Large intestine (tissue), 3 donors: ENCODE results near the gene ARPC1A. TPM values are rescaled to one million over a fixed set of nuclear protein-coding genes. Genes with fewer than 3 reads are reported as not detected.
"Not testable (repeated sequence)": the region's sequence is repeated elsewhere in the genome, so short reads cannot be mapped to it uniquely, and the experiment has no call there.

Experiments used
- DNase-seq, 2 donors: peaks; one replicate each; pipeline versions ENCODE4 v3.0.0 to v3.0.0-alpha.2; 2013
- H3K27ac ChIP-seq: one replicate; pipeline ENCODE4 v1.5.1; 2013; ENCODE audit warnings: low read length
- H3K27me3 ChIP-seq: 2 replicates; pipeline ENCODE4 v1.6.1; 2013; ENCODE audit warnings: low read length; ENCODE audit not compliant: control insufficient read depth, insufficient read depth
- H3K36me3 ChIP-seq: 2 replicates; pipeline ENCODE4 v1.6.1; 2013; ENCODE audit warnings: low read length; ENCODE audit not compliant: control insufficient read depth, insufficient read depth
- H3K4me1 ChIP-seq: one replicate; pipeline ENCODE4 v1.6.1; 2013; ENCODE audit warnings: low read length; ENCODE audit not compliant: control insufficient read depth, insufficient read depth
- H3K4me3 ChIP-seq: one replicate; pipeline ENCODE4 v1.5.1; 2013; ENCODE audit warnings: low read length
- H3K9me3 ChIP-seq: one replicate; pipeline ENCODE4 v1.6.1; 2013; ENCODE audit warnings: mild to moderate bottlenecking, low read depth, low read length, moderate library complexity; ENCODE audit not compliant: control insufficient read depth
- WGBS: methylation state at CpG from one replicate; pipeline ENCODE4 v1.1.5; 2013; ENCODE audit warnings: low lambda C conversion rate; ENCODE audit not compliant: insufficient coverage; 5-methylcytosine and 5-hydroxymethylcytosine counted together
- polyA plus RNA-seq: library from polyadenylated mRNA; unstranded; fragments of 120-200 nt; gene quantifications from one replicate; pipeline ENCODE4 v1.2.1, GENCODE V29; 2013

Gene ARPC1A
- polyA plus RNA-seq, 1 donor, result 188 TPM

DNA sequence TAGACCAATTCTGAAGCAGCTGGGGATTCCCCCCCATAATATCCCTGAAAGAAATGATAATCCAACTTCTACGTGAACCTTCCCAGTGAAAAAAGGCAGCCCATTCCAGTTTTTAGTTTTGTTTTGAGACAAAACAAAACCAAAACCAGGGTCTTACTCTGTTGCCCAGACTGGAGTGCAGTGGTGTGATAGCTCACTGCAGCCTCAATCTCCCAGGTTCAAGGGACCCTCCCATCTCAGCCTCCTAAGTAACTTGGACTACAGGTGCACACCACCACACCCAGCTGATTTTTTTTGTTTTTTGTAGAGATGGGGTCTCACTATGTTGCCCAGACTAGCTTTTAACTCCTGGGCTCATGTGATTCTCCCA lies 12.5 kb upstream of the ARPC1A start:
- Histone ChIP-seq H3K9me3 (peaks cover 5% of the 10 kb centered on the region), H3K4me1 (no peaks in the 10 kb centered on the region), H3K4me3 (no peak overlapping the region), H3K27ac (no peak overlapping the region), H3K36me3 (no peaks in the 10 kb centered on the region), H3K27me3 (no peaks in the 10 kb centered on the region)
- no peak for DNase-seq
- WGBS, result no CpG with 5 or more reads among the region's 1 CpG

DNA sequence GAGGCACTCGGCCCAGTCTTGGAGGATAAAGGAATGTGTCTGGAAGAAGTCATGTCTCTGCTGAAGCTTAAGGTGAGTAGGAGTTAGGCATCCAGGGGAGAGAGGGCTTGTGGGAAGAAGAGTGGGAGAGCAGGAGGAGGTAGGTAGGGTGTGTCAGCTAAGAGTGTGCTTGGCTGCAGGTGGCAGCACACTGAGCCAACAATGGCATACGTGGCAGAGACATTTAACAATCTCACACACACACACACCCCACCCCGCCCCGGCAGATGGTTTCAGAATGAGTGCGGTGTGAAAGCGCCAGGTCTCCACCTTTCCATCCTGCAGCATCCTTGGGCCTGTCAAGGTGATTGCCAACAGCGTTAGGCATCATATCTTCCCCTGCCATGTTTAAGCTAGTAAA lies 11.2 kb upstream of the ARPC1A start:
- DNase-seq, result peak in 1 of 2 donors; percentile 58
- no CpG with 5 or more reads among the region's 7 CpGs for WGBS

DNA sequence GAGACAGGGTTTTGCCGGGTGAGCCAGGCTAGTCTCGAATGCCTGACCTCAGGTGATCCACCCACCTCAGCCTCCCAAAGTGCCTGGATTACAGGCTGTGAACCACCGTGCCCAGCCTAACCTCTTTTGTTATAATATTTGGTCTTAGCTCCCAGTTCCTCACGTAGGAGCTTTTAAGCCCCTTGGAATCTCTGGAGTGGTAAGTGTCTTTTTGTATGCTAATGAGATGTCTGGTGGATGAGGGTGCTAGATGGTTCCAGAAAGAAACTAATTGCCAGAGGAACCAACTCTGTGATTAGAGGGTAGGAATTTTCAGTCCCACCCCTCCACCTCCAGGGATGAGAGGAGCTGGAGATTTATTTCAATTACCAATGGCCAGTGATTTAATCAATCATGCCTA lies 5.3 kb upstream of the ARPC1A start:
- Histone ChIP-seq H3K4me3 (no peak overlapping the region), H3K27ac (no peak overlapping the region), H3K4me1 (peaks cover 5% of the 10 kb centered on the region), H3K27me3 (no peaks in the 10 kb centered on the region), H3K9me3 (no peaks in the 10 kb centered on the region), H3K36me3 (no peaks in the 10 kb centered on the region)
- DNase-seq, result no peak
- no CpG with 5 or more reads among the region's 4 CpGs for WGBS

More for the DNA sequence above, 11.2 kb upstream of the ARPC1A start:
- no peaks in the 10 kb centered on the region for H3K4me1 ChIP-seq
- no peak overlapping the region for H3K27ac ChIP-seq
- no peaks in the 10 kb centered on the region for H3K36me3 ChIP-seq
- no peaks in the 10 kb centered on the region for H3K27me3 ChIP-seq
- H3K4me3 ChIP-seq, result no peak overlapping the region
- H3K9me3 ChIP-seq, result peaks cover 5% of the 10 kb centered on the region

DNA sequence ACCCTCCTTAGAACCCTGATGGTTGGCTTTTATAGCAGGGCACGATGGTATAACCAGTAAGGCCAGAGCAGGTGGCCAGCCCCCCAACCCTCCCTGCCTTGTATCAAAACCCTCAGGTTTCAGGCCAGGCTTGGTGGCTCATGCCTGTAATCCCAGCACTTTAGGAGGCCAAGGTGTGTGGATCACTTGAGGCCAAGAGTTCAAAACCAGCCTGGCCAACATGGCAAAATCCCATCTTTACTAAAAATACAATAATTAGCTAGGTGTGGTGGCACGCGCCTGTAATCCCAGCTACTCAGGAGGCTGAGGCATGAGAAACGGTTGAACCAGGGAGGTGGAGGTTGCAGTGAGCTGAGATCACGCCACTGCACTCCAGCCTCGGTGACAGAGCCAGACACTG lies 3.0 kb upstream of the ARPC1A start:
- H3K27me3 ChIP-seq, H3K27ac ChIP-seq, H3K4me3 ChIP-seq, DNase-seq, H3K36me3 ChIP-seq, H3K9me3 ChIP-seq: not testable (repeated sequence)
- WGBS, result no CpG with 5 or more reads among the region's 6 CpGs
- H3K4me1 ChIP-seq, result peaks cover 13% of the 10 kb centered on the region

DNA sequence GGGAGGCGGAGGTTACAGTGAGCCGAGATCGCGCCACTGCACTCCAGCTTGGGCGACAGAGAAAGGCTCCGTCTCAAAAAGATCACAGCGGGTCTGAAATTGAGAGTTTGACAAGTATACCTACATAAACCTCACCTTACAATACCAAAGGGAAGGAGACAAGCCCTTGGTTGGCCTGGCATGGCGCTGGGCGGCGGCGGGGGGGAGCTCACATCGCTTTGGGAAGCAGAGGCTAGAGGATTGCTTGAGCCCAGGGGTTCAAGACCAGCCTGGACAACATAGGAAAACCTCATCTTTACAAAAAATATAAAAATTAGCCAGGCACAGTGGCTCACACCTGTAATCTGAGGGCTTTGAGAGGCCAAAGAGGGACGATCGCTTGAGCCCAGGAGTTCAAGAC lies 1.1 kb upstream of the ARPC1A start:
- H3K27me3 ChIP-seq, result no peaks in the 10 kb centered on the region
- H3K27ac ChIP-seq, result no peak overlapping the region
- H3K4me3 ChIP-seq, result no peak overlapping the region
- H3K9me3 ChIP-seq, result no peaks in the 10 kb centered on the region
- H3K36me3 ChIP-seq, result no peaks in the 10 kb centered on the region
- H3K4me1 ChIP-seq, result peaks cover 20% of the 10 kb centered on the region
- no CpG with 5 or more reads among the region's 14 CpGs for WGBS
- no peak for DNase-seq

DNA sequence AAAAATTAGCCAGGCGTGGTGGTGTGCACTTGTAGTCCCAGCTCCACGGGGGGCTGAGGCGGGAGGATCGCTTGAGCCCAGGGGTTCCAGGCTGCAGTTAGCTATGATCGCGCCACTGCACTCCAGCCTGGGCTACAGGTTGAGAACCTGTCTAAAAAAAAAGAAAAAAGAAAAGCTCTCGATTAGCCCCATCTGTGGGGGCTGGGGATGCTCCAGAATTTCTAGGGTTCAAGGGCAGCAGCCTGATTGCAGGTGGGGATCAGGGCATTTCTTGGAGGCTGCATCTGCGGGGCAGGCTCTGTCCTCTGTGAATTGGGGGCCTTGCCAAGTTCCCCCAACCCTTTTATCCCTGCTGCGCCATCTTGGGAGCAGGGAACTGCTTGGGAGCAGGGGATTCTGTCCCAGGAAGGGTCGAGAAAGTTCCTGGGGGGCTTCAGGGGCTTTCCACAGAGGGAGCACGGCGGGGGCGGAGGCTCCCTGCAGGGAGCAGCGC lies 651 bp upstream of the ARPC1A start:
- no peaks in the 10 kb centered on the region for H3K36me3 ChIP-seq
- H3K9me3 ChIP-seq, result no peaks in the 10 kb centered on the region
- H3K27ac ChIP-seq, result peak overlapping the region; percentile 84
- peaks cover 25% of the 10 kb centered on the region for H3K4me1 ChIP-seq
- H3K4me3 ChIP-seq, result peak overlapping the region; percentile 93
- DNase-seq, result peak in 1 of 2 donors; percentile 20
- no peaks in the 10 kb centered on the region for H3K27me3 ChIP-seq
- no CpG with 5 or more reads among the region's 14 CpGs for WGBS

DNA sequence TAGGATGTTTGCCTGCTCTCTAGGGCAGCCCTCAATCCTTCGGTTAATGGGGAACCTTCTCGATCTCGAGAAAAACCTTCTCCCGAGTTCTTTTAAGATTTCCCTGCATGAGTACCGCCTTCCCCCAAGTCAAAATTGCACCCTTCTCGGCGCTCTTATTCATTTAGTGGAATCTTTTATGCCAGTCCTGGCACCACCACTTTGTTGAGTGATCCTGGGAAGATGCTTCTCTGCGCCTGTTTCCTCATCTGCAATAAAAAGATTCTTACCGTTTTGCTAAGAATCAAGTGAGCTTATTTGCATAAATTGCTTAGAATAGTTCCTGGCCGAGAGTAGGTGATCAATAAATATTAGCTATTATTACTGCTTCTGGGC lies 697 bp downstream of the ARPC1A start:
- H3K4me3 ChIP-seq, result peak overlapping the region; percentile 93
- H3K36me3 ChIP-seq, result no peaks in the 10 kb centered on the region
- no peaks in the 10 kb centered on the region for H3K27me3 ChIP-seq
- WGBS, result no CpG with 5 or more reads among the region's 10 CpGs
- DNase-seq, result no peak
- H3K9me3 ChIP-seq, result no peaks in the 10 kb centered on the region
- H3K4me1 ChIP-seq, result peaks cover 32% of the 10 kb centered on the region
- H3K27ac ChIP-seq, result peak overlapping the region; percentile 84

DNA sequence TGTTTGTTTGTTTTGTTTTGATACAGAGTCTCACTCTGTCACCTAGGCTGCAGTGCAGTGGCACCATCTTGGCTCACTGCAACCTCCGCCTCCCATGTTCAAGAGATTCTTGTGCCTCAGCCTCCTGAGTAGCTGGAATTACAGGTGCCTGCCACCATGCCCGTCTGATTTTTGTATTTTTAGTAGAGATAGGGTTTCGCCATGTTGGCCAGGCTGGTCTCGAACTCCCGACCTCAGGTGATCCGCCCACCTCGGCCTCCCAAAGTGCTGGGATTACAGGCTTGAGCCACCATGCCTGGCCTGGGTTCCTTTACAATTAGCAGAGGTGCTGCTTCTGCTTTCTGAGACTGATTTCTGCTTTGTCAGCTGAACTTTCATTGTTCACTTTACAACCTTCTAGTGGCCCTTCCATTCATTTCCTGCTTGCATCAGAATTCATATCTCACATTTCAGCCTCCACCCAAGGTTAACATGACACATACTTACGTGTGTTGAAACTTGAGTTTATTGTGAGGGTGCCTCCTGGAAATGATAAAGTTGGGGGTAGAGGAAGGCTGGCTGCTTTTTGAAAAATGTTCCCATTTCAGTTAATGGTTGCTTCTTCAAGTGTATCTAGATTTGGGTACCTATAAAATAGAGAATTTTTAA lies 4.7 kb downstream of the ARPC1A start:
- H3K4me3 ChIP-seq, H3K9me3 ChIP-seq, H3K27me3 ChIP-seq: not testable (repeated sequence)
- peaks cover 17% of the 10 kb centered on the region for H3K36me3 ChIP-seq
- peak overlapping the region; percentile 87 for H3K27ac ChIP-seq
- DNase-seq, result peak; percentile 86 to 94
- peaks cover 30% of the 10 kb centered on the region for H3K4me1 ChIP-seq
- WGBS, result no CpG with 5 or more reads among the region's 8 CpGs

DNA sequence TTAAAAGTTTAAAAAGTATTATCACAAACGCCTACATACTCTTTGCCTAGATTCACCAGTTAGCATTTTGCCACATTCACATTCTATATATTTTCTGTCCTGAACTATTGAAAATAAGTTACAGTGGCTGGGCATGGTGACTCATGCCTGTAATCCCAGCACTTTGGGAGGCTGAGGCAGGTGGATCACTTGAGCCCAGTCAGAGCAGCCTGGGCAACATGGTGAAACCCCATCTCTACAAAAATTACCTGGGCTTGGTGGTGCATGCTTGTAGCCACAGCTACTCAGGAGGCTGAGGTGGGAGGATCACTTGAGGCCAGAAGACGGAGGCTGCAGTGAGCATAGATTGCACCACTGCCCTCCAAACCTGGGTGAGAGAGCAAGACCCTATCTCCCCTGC lies 5.3 kb downstream of the ARPC1A start:
- H3K27ac ChIP-seq, result peak overlapping the region; percentile 87
- H3K27me3 ChIP-seq, result no peaks in the 10 kb centered on the region
- H3K4me1 ChIP-seq, result peaks cover 30% of the 10 kb centered on the region
- DNase-seq, result no peak
- no peak overlapping the region for H3K4me3 ChIP-seq
- peaks cover 20% of the 10 kb centered on the region for H3K36me3 ChIP-seq
- 57% methylated on average over 1 of the region's 2 CpGs for WGBS
- no peaks in the 10 kb centered on the region for H3K9me3 ChIP-seq

DNA sequence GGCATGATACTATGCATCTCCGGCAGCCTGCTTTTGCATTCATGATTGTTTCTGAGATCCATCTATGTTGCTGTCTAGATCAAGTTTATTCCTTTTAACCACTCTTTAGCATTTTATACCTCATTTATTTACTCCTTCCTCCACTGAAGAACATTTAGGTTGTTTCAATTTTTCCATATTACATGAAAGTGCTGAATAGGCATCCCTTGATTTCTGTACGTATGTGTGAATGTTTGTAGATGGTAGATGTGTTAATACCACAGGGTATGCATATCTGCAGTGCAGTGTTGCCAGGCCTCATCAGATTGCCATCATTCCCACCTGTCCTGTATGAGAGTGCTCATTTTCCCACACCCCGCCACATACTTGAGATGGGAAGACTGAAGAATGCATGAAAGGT lies 13.9 kb downstream of the ARPC1A start:
- Histone ChIP-seq H3K4me3 (no peak overlapping the region), H3K27me3 (no peaks in the 10 kb centered on the region), H3K36me3 (peaks cover 65% of the 10 kb centered on the region), H3K9me3 (no peaks in the 10 kb centered on the region), H3K4me1 (no peaks in the 10 kb centered on the region), H3K27ac (no peak overlapping the region)
- DNase-seq, result no peak
- WGBS, result 100% methylated on average over 1 of the region's 3 CpGs

DNA sequence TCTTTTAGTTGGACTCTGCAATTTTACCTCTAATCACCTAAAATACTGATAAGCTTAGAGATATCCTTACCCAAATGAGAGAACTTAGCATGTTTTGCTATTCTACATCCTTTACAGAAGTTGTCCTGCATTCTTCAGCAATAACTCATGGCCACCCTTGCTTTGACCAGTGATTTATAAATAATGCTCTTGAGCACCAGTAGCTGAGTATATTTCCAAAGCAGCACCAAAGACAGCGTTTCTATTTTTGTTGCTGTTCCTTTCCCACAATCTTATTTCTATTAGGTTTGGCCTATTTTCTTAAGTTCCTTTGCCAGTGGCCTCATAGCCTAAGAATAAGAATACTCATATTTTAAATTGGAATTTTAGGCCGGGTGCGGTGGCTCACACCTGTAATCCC lies 15.0 kb downstream of the ARPC1A start:
- Histone ChIP-seq H3K4me3 (no peak overlapping the region), H3K4me1 (no peaks in the 10 kb centered on the region), H3K36me3 (peaks cover 65% of the 10 kb centered on the region), H3K9me3 (no peaks in the 10 kb centered on the region), H3K27me3 (no peaks in the 10 kb centered on the region), H3K27ac (no peak overlapping the region)
- no CpG with 5 or more reads among the region's 3 CpGs for WGBS
- no peak for DNase-seq
